Measurements from ENCODE around the gene CASP10. TPM values are rescaled to one million over a fixed set of nuclear protein-coding genes. Genes with fewer than 3 reads are reported as not detected.

The CASP10 gene
- total RNA-seq, 1 experiment from 2014 or later, result 2.8 TPM

DNA sequence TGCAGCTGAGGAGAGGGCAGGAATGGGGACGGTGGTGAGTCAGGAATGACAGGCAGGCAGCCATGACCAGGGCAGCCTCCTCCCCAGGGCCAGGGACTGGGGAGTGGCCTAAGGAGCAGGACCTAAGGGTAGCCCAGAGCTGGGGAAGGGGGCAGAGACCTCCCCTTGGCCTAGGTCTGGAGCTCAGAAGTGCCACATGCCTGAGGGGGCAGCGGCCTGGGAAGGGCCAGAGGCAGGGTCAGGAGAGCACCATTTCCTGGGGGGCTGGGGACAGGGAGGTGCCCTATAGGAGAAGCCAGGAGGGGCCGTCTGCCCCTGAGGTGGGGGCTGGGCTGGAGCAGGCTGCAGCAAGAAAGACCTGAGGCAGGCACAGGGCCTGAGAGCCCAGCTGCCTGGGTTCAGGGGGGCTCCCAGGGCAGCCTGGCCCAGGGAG, 46.0 kb upstream of the CASP10 start (continued):
- TF ChIP-seq, protein P1, sequence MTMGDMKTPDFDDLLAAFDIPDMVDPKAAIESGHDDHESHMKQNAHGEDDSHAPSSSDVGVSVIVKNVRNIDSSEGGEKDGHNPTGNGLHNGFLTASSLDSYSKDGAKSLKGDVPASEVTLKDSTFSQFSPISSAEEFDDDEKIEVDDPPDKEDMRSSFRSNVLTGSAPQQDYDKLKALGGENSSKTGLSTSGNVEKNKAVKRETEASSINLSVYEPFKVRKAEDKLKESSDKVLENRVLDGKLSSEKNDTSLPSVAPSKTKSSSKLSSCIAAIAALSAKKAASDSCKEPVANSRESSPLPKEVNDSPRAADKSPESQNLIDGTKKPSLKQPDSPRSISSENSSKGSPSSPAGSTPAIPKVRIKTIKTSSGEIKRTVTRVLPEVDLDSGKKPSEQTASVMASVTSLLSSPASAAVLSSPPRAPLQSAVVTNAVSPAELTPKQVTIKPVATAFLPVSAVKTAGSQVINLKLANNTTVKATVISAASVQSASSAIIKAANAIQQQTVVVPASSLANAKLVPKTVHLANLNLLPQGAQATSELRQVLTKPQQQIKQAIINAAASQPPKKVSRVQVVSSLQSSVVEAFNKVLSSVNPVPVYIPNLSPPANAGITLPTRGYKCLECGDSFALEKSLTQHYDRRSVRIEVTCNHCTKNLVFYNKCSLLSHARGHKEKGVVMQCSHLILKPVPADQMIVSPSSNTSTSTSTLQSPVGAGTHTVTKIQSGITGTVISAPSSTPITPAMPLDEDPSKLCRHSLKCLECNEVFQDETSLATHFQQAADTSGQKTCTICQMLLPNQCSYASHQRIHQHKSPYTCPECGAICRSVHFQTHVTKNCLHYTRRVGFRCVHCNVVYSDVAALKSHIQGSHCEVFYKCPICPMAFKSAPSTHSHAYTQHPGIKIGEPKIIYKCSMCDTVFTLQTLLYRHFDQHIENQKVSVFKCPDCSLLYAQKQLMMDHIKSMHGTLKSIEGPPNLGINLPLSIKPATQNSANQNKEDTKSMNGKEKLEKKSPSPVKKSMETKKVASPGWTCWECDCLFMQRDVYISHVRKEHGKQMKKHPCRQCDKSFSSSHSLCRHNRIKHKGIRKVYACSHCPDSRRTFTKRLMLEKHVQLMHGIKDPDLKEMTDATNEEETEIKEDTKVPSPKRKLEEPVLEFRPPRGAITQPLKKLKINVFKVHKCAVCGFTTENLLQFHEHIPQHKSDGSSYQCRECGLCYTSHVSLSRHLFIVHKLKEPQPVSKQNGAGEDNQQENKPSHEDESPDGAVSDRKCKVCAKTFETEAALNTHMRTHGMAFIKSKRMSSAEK (CRISPR knock-in tag; IDR thresholded peaks at IDR 0.05; ENCODE audit: borderline replicate concordance), result no peak
- TF ChIP-seq, protein P2, sequence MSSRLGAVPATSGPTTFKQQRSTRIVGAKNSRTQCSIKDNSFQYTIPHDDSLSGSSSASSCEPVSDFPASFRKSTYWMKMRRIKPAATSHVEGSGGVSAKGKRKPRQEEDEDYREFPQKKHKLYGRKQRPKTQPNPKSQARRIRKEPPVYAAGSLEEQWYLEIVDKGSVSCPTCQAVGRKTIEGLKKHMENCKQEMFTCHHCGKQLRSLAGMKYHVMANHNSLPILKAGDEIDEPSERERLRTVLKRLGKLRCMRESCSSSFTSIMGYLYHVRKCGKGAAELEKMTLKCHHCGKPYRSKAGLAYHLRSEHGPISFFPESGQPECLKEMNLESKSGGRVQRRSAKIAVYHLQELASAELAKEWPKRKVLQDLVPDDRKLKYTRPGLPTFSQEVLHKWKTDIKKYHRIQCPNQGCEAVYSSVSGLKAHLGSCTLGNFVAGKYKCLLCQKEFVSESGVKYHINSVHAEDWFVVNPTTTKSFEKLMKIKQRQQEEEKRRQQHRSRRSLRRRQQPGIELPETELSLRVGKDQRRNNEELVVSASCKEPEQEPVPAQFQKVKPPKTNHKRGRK (CRISPR knock-in tag; IDR thresholded peaks at IDR 0.05; ENCODE audit: borderline replicate concordance), result no peak
- TF ChIP-seq SMAD4 (CRISPR knock-in tag; IDR thresholded peaks at IDR 0.05), result no peak
- TF ChIP-seq, protein P3, sequence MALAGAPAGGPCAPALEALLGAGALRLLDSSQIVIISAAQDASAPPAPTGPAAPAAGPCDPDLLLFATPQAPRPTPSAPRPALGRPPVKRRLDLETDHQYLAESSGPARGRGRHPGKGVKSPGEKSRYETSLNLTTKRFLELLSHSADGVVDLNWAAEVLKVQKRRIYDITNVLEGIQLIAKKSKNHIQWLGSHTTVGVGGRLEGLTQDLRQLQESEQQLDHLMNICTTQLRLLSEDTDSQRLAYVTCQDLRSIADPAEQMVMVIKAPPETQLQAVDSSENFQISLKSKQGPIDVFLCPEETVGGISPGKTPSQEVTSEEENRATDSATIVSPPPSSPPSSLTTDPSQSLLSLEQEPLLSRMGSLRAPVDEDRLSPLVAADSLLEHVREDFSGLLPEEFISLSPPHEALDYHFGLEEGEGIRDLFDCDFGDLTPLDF (CRISPR knock-in tag; IDR thresholded peaks at IDR 0.05), result no peak
- no peak for TF ChIP-seq RORB (CRISPR knock-in tag; IDR thresholded peaks at IDR 0.05)
- no peak for TF ChIP-seq ZNF671 (CRISPR knock-in tag; IDR thresholded peaks at IDR 0.05)
- no peak for TF ChIP-seq PRRX2 (CRISPR knock-in tag; IDR thresholded peaks at IDR 0.05)
- no peak for TF ChIP-seq TCF7 (CRISPR knock-in tag; IDR thresholded peaks at IDR 0.05; ENCODE audit: low read depth)
- TF ChIP-seq CTCF (IDR thresholded peaks at IDR 0.05), result no peak
- no peak for TF ChIP-seq FOXK1 (CRISPR knock-in tag; IDR thresholded peaks at IDR 0.05)
- TF ChIP-seq JUN (CRISPR knock-in tag; IDR thresholded peaks at IDR 0.05), result no peak
- TF ChIP-seq, protein P4, sequence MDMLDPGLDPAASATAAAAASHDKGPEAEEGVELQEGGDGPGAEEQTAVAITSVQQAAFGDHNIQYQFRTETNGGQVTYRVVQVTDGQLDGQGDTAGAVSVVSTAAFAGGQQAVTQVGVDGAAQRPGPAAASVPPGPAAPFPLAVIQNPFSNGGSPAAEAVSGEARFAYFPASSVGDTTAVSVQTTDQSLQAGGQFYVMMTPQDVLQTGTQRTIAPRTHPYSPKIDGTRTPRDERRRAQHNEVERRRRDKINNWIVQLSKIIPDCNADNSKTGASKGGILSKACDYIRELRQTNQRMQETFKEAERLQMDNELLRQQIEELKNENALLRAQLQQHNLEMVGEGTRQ (CRISPR knock-in tag; IDR thresholded peaks at IDR 0.05), result no peak
- no peak for TF ChIP-seq GTF2I (CRISPR knock-in tag; conservative IDR thresholded peaks at IDR 0.05)

DNA sequence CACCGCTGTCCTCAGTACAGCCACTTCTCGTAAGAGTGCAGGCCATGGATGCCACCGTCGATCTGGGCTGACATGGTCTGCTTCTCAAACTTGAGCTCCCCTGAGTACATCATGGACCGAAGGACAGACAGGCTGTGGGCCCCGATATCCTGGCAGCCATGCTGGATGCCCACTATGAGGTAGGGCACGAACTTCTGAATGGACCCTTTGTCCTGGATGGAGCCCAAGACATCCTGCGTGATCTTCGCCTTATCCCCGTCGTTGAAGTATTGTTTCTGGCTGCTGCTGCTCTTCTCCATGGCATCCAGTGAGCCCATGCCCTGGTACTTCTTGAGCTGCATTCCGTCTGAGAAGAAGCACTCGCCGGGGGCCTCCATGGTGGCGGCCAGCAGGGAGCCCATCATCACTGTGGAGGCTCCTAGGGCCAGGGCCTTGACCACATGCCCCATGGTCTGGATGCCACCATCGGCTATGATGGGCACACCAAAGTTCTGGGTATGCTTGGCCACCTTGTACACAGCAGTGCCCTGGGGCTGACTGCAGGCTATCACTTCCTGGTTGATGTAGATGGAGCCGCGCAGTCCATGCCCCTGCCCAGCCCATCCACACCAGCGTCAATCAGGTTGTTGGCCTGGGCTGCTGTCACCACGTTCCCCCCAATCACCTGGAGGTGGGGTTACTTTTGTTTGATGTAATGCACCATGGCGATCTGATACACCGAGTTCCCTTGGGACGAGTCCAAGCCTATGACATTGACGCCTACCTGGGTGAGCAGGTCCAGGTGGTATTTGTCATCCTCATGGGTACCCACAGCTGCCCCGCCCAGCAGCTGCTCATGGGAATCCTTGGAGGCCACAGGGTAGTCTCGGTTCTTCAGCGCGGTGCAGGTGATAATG, 45.2 kb upstream of the CASP10 start:
- POLR2A ChIA-PET, result no interaction called here
- DNase-seq (ENCODE audit: low spot score) (no peak), ATAC-seq (no peak)
- H3K4me1 Mint-ChIP-seq, result peaks cover 18% of the 10 kb centered on the region
- CTCF ChIA-PET, result interaction anchor here (0.6 to 1.1 kb wide), 2 partner anchors 20 to 95 kb away, joined by 4 to 6 read pairs; no protein-coding TSS in a partner anchor
- peaks cover 32% of the 10 kb centered on the region for H3K36me3 Mint-ChIP-seq
- no peaks in the 10 kb centered on the region for H3K27me3 Mint-ChIP-seq (ENCODE audit: low read depth)
- no peak overlapping the region for H3K4me3 Mint-ChIP-seq
- no peak overlapping the region for H3K27ac Mint-ChIP-seq
- H3K9me3 Mint-ChIP-seq, result no peaks in the 10 kb centered on the region
- TF ChIP-seq, protein P5, sequence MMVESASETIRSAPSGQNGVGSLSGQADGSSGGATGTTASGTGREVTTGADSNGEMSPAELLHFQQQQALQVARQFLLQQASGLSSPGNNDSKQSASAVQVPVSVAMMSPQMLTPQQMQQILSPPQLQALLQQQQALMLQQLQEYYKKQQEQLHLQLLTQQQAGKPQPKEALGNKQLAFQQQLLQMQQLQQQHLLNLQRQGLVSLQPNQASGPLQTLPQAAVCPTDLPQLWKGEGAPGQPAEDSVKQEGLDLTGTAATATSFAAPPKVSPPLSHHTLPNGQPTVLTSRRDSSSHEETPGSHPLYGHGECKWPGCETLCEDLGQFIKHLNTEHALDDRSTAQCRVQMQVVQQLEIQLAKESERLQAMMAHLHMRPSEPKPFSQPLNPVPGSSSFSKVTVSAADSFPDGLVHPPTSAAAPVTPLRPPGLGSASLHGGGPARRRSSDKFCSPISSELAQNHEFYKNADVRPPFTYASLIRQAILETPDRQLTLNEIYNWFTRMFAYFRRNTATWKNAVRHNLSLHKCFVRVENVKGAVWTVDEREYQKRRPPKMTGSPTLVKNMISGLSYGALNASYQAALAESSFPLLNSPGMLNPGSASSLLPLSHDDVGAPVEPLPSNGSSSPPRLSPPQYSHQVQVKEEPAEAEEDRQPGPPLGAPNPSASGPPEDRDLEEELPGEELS (CRISPR knock-in tag; IDR thresholded peaks at IDR 0.05), result no peak
- TF ChIP-seq PRRX2 (CRISPR knock-in tag; IDR thresholded peaks at IDR 0.05), result no peak
- TF ChIP-seq GABPB1 (CRISPR knock-in tag; IDR thresholded peaks at IDR 0.05), result no peak
- no peak for TF ChIP-seq ZNF138 (CRISPR knock-in tag; conservative IDR thresholded peaks at IDR 0.05)
- TF ChIP-seq NR3C1 (CRISPR knock-in tag; conservative IDR thresholded peaks at IDR 0.05; ENCODE audit: low read depth), result no peak
- TF ChIP-seq JAZF1 (CRISPR knock-in tag; IDR thresholded peaks at IDR 0.05), result no peak
- no peak for TF ChIP-seq USF1 (CRISPR knock-in tag; IDR thresholded peaks at IDR 0.05)
- TF ChIP-seq ELF4 (CRISPR knock-in tag; IDR thresholded peaks at IDR 0.05; ENCODE audit: low read depth), result no peak
- TF ChIP-seq, protein P6, sequence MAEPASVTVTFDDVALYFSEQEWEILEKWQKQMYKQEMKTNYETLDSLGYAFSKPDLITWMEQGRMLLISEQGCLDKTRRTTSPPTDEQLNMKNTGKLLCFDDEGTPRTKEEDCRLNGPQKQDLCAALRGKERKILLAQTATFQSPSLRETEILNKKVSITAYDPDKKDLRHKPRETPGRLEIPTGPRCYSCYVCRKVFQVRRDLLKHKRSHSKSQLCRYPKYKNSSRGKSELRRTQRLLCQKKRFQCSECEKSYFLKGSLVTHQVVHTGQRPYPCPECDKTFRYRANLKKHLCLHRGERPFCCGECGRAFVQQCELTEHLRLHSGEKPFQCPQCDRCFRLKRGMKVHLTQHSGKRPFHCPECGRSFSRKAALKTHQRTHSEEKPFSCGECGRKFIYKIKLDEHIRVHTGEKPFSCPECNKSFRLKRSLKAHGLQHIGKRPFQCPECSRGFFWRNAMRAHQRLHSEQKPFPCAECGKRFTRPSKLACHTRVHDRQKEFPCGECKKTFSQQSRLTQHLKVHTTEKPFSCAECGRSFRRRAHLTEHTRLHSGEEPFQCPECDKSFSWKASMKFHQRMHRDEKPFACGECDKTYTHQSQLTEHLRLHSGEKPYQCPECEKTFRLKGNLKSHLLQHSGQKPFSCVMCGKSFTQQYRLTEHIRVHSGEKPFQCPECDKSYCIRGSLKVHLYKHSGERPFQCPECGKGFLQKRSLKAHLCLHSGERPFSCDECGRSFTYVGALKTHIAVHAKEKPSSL (CRISPR knock-in tag; conservative IDR thresholded peaks at IDR 0.05), result no peak

Measured in WTC11 (cell line).